NCI-H345 treated with DMSO at 0.1 percent for 48 hours (cell line): ENCODE results near the gene PANX1.
"Not testable (repeated sequence)": the region's sequence is repeated elsewhere in the genome, so short reads cannot be mapped to it uniquely, and the experiment has no call there.

Experiments used
- DNase-seq: peaks from one replicate; lab custom pipeline; 2025; ENCODE audit not compliant: unreplicated experiment; lab: John Stamatoyannopoulos, UW

Gene PANX1

GRCh38 chr11:94128746-94129511, at the start of gene PANX1:
Gene PANX1 (plus strand): TSS chr11:94128841. CDS start chr11:94129313, 472 bp downstream.
- DNase-seq, result peak; percentile 80

GRCh38 chr11:94084164-94084563, 44.5 kb upstream of the PANX1 start:
- DNase-seq, result no peak

- DNase-seq, result no peak
Measured at GRCh38 chr11:94088906-94089305, 39.7 kb upstream of the PANX1 start.

GRCh38 chr11:94089341-94089740, 39.3 kb upstream of the PANX1 start:
- no peak for DNase-seq

- DNase-seq, result no peak
Measured at GRCh38 chr11:94090401-94090800, 38.2 kb upstream of the PANX1 start.

- no peak for DNase-seq
Measured at GRCh38 chr11:94091091-94091490, 37.5 kb upstream of the PANX1 start.

- peak; percentile 77 for DNase-seq
Measured at GRCh38 chr11:94100253-94100652, 28.4 kb upstream of the PANX1 start.

- DNase-seq, result no peak
Measured at GRCh38 chr11:94103471-94103870, 25.2 kb upstream of the PANX1 start.

- DNase-seq, result no peak
Measured at GRCh38 chr11:94104734-94105133, 23.9 kb upstream of the PANX1 start.

- DNase-seq, result no peak
Measured at GRCh38 chr11:94106716-94107115, 21.9 kb upstream of the PANX1 start.

- no peak for DNase-seq
Measured at GRCh38 chr11:94107363-94107762, 21.3 kb upstream of the PANX1 start.

GRCh38 chr11:94111241-94111640, 17.4 kb upstream of the PANX1 start:
- DNase-seq, result no peak

- DNase-seq, result no peak
Measured at GRCh38 chr11:94111660-94112059, 17.0 kb upstream of the PANX1 start.

GRCh38 chr11:94112206-94112953, 16.3 kb upstream of the PANX1 start:
- no peak for DNase-seq

- no peak for DNase-seq
Measured at GRCh38 chr11:94117197-94117574, 11.5 kb upstream of the PANX1 start.

GRCh38 chr11:94117871-94118270, 10.8 kb upstream of the PANX1 start:
- no peak for DNase-seq

- not testable (repeated sequence) for DNase-seq
Measured at GRCh38 chr11:94119676-94120075, 9.0 kb upstream of the PANX1 start.

- not testable (repeated sequence) for DNase-seq
Measured at GRCh38 chr11:94120516-94120915, 8.1 kb upstream of the PANX1 start.

- no peak for DNase-seq
Measured at GRCh38 chr11:94120946-94121345, 7.7 kb upstream of the PANX1 start.

GRCh38 chr11:94125407-94126115, 3.1 kb upstream of the PANX1 start:
- no peak for DNase-seq

- no peak for DNase-seq
Measured at GRCh38 chr11:94127638-94128037, 1.0 kb upstream of the PANX1 start.

GRCh38 chr11:94128291-94128745, 323 bp upstream of the PANX1 start:
- DNase-seq, result no peak
